8988T (cell line): ENCODE data around the gene SLC35F4.

Experiments used
- DNase-seq: peaks from one replicate; pipeline ENCODE4 v3.0.0; 2011

Gene SLC35F4

GRCh38 chr14:57847706-57848105 lies 18.2 kb downstream of the SLC35F4 start:
- no peak for DNase-seq

DNA sequence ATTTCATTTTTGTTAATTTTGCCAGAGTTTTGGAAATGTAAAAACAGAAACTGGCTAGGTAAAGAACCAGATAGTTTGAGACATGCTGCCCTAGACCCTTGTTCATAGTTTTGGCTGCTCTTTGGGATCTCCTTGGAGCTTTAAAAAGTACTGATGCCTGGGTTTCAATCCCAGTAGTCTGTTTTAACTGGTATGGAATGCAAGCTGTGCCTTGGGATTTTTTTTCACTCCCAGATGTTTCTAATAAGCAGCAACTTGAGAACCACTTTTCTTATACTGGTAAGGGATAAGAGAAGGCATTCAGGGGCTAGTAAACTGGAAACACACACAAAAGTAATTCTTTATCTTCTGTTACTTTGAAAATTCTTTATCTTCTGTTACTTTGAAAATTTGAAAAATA lies 18.8 kb downstream of the SLC35F4 start:
- DNase-seq: no peak

DNA sequence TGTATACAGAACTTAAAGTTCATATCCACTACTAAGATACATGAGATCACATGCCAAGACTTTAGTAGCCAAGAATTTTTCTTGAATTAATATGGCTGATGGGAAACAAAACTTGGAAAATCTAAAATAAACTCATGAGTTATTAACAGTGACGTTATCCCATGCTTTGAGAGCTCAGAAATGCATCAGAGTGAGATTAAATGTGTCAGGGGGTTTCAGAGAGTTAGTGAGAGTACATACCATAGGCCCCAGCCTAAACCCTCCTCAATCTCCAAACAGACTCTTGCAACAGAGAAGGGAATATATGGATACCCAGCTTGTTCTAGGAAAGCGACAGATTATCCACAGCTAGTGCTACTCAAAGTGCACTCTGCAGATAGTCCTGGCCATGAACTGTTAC lies 19.3 kb downstream of the SLC35F4 start:
- no peak for DNase-seq

DNA sequence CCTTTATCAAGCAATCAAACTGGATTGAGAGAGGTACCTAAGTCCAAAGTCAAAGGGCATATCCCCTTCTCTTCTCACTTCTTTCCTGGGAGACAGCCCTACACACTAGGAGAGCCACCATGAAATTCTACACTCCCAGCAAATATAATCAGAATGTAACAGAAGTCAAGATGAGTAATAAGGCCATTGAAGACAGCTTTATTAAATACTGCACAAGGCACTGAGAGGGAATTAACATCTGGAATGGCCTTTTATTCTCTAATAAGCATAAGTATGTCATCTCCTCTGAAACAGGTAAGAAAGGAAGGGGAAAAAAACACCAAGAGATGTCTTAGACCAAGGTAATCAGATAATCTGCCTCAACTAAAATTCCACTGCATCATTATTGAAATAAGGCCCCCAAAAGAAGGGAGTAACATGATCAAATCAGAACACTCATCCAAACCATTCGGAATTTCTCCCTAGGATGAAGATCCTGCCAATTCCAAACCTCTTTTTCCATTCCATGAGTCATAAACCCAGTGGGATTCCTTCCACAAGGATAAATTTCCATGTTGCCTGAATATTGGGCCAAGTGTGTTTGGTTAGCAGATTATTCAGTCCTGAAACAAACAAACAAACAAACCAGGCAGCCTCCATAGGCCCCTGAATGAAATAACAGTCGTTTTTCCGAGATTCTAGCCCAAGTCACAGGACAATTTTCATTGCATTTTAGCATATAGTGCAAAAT lies 19.9 kb downstream of the SLC35F4 start:
- DNase-seq: no peak

- no peak for DNase-seq
These were observed 20.6 kb downstream of the SLC35F4 start for GRCh38 chr14:57845316-57845715.

- no peak for DNase-seq
These were observed 28.6 kb downstream of the SLC35F4 start for GRCh38 chr14:57837267-57837666.

GRCh38 chr14:57835766-57836165 lies 30.1 kb downstream of the SLC35F4 start:
- DNase-seq: no peak

GRCh38 chr14:57834961-57835360 lies 30.9 kb downstream of the SLC35F4 start:
- DNase-seq: no peak

DNA sequence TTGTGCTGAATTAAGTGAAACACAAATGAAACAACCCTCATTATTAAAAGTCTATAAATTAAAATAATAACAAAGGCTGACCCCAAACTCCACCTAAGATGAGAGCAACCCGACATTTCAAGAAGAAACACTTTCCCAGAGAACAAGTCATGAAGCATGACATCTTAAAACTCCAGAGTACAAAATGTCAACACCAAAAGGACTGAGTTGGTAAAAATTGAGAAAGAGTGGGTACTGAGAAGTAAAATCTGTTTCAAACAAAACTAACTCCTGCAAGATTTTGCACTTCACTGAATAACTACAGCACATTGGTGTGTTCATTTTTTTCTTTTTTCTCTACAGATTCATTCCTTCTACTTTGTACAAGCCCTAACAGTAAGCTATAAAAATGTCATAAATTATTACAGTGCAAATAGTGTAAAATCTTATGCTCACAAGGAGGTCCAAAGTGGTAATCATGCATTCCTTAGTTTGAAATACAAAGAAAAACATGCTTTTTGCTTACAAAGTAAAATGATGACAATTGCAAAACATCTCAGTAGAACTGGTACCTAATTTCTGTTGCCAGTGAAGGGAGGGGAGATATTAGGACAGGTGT lies 31.8 kb downstream of the SLC35F4 start:
- no peak for DNase-seq

- DNase-seq: no peak
These were observed 32.6 kb downstream of the SLC35F4 start for GRCh38 chr14:57833323-57833722.

DNA sequence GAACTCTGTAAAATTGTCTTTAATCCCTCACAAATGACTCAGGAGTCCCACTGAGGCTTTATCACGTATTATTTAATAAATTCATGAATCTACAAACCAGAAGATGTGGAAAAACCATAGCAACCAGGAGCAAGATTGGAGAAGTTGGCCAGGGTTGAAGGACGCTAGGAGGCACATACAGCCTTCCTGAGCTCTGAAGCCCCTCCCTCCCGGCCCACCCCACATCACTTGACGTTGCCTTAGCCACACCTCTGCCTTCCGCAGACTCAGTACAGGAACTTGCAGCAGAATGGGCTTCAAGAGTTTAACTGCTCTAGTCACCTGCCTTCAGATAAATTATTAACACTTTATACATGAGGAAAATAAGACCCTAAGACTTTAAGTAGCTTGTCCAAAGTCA lies 33.9 kb downstream of the SLC35F4 start:
- DNase-seq: no peak

DNA sequence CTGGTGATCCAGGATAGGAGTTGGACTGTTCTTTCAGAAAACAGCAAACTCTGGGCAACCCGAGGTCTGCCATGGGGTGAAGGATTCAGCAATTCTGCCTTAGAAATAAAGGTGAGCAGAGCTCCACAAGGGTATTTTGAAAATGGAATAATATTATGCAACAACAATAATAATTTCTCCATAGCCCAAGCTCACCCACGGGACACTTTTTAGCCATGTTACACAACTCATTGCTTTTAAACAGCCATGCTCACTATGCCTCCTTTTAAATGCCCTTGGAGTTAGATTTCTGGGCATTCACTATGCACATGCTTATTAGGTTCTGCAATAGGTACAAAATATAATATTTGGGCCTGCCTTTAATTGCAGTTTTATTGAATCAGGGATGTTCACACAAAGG lies 37.2 kb downstream of the SLC35F4 start:
- DNase-seq: no peak

- DNase-seq: no peak
These were observed 42.8 kb downstream of the SLC35F4 start for GRCh38 chr14:57823015-57823660.

- DNase-seq: no peak
These were observed 43.8 kb downstream of the SLC35F4 start for GRCh38 chr14:57822081-57822480.

DNA sequence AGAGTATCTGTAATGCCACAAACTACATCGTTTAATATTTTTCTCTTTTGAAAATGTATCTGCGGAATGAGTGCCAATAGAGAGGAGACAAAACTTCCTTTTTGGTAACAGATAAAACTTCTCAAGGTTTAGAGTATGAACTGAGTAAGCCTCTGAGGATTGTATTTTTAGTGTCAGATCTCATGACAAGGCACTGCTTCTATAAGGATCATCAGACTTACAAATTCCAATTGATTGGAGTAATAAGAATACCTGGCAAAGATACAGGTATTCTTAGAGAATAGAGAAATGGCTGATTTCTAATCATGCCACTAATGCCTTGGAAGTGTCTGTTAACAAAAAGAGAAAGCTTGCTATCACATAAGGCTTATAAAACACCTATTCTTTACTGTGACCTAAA lies 45.3 kb downstream of the SLC35F4 start:
- DNase-seq: no peak

GRCh38 chr14:57818511-57818910 lies 47.4 kb downstream of the SLC35F4 start:
- DNase-seq: no peak

GRCh38 chr14:57816568-57817284 lies 49.2 kb downstream of the SLC35F4 start:
- DNase-seq: no peak

DNA sequence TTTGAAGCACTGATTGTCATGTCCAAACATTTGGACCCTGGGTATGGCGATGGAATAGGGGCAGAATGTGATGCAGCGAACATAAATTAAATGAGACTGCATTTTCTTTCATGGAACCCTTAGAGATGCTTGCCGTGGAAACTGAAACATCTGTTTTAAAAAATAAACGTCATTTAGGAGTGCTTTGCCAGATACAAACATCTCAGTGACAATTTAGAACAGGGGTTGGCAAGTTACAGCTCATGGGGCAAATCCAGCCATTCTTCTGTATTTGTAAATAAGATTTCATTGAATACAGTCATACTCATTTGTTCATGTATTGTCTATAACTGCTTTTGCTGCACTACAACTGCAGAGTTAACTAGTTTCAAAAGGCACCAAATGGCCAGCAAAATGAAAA lies 51.2 kb downstream of the SLC35F4 start:
- no peak for DNase-seq

DNA sequence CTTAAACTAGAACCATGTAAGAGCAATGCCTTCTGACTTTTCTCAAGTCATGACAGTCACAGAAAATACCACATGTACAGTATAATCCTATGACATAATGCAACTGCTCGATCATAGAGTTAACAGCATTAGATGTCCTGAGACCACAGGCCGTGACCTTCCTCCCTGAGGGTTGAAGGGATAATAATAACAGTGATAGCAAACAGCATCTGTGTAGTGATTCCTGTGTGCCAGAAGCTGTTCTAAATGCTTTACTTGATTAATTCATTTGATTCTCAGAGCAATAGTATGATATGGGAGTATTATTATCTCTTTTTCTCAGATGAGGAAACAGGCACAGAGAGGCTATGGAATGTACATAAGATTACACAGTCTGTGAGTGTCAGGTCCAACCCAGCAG lies 53.2 kb downstream of the SLC35F4 start:
- no peak for DNase-seq

GRCh38 chr14:57811998-57812546 lies 53.8 kb downstream of the SLC35F4 start:
- DNase-seq: no peak

DNA sequence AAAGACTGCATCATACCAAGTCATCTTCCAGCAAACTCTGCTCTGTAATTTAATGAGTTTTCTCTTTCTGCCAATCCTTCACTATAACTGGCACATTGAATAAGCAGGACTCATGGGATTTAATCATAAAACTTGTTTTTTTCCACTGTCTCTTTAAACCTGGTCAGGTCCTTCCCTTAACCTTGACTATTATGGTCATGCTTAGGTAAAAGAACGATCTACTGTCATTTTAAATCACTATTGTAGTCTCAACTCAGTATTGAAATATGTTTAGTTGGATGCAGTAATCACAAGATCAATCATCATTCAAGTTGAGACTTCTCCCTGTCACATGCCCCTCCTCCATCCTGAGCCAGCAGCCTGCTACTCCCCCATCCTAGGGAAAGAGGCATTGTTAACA lies 56.1 kb downstream of the SLC35F4 start:
- no peak for DNase-seq

GRCh38 chr14:57797160-57797559 lies 68.7 kb downstream of the SLC35F4 start:
- no peak for DNase-seq

GRCh38 chr14:57796556-57796955 lies 69.3 kb downstream of the SLC35F4 start:
- no peak for DNase-seq
